Aorta (tissue), 5 donors: ENCODE data around the gene EPG5. TPM values are rescaled to one million over a fixed set of nuclear protein-coding genes. Genes with fewer than 3 reads are reported as not detected.

Source experiments
- ATAC-seq: fragments of 200-7000 bp; cut with Tn5 transposase; one replicate; pipeline ENCODE4 v1.9.1; 2022; ENCODE audit warnings: moderate library complexity; ENCODE audit not compliant: low FRiP score
- DNase-seq, 2 donors: peaks; one replicate each; pipeline ENCODE4 v3.0.0-alpha.2; 2020
- H3K27ac ChIP-seq, 2 donors: one replicate each; pipeline ENCODE4 v1.5.1; 2013; ENCODE audit warnings: low read length in 2 of 2, mild to moderate bottlenecking in 2 of 2, moderate library complexity in 2 of 2, control low read depth in 1 of 2, inconsistent platforms in 1 of 2, low read depth in 1 of 2
- H3K27me3 ChIP-seq, 2 donors: one replicate each; pipeline ENCODE4 v1.6.1; 2013; ENCODE audit warnings: control low read depth in 1 of 2, low read length in 1 of 2, mild to moderate bottlenecking in 1 of 2, moderate library complexity in 1 of 2; ENCODE audit not compliant: insufficient read depth in 2 of 2, control insufficient read depth in 1 of 2
- H3K36me3 ChIP-seq, 2 donors: one replicate each; pipeline ENCODE4 v1.6.1; 2013; ENCODE audit warnings: control low read depth in 1 of 2, low read length in 1 of 2, mild to moderate bottlenecking in 1 of 2; ENCODE audit not compliant: insufficient read depth in 2 of 2, control insufficient read depth in 1 of 2
- H3K4me1 ChIP-seq, 2 donors: one replicate each; pipeline ENCODE4 v1.6.1; 2013; ENCODE audit warnings: low read length in 2 of 2, control low read depth in 1 of 2, mild to moderate bottlenecking in 1 of 2, moderate library complexity in 1 of 2; ENCODE audit not compliant: insufficient read depth in 2 of 2, control insufficient read depth in 1 of 2
- H3K4me3 ChIP-seq, 2 donors: one replicate each; pipeline ENCODE4 v1.5.1; 2013; ENCODE audit warnings: low read length in 2 of 2, control low read depth in 1 of 2, mild to moderate bottlenecking in 1 of 2
- H3K9me3 ChIP-seq: one replicate; pipeline ENCODE4 v1.6.1; 2013; ENCODE audit warnings: mild to moderate bottlenecking, low read length; ENCODE audit not compliant: control insufficient read depth
- WGBS, 2 donors: extraction: QIAGEN DNeasy Blood & Tissue Kit; methylation state at CpG; one replicate each; pipeline ENCODE4 v1.1.7; 2013; 5-methylcytosine and 5-hydroxymethylcytosine counted together
- intact Hi-C, 2 donors: fragments of 100-400 bp; cut with DNase I; formaldehyde crosslinking; loops; one replicate each; pipeline versions ENCODE4 v1.14.2 to v1.15.0; 2022
- polyA plus RNA-seq, 2 donors: library from polyadenylated mRNA; stranded (reverse); fragments of 200-250 nt; gene quantifications; one replicate each; pipeline ENCODE4 v1.2.3, GENCODE V29; 2013
- total RNA-seq, 2 donors: library from RNA; stranded (reverse); fragmentation: NEBNext Ultra II Directional; extraction: Animal tissue kit (Norgen Biotek cat#: 25700); gene quantifications; one replicate each; pipeline ENCODE4 v1.2.1, GENCODE V29; 2021
- donor health status: healthy with polysubstance abuse.
- donor health status: Bipolar disorder and iron deficiency.
- donor health status: DM: no; HTN: no; CAD: no.
- donor health status: DM: no; HTN: no; CAD: no.
- donor health status: DM: yes; HTN: yes; CAD: no.

Gene EPG5
- total and polyA plus RNA-seq, 4 donors: 2.5 to 37.3 (median 19.8) TPM

- peak; percentile 83 to 89 for DNase-seq
- H3K27me3 ChIP-seq: no peaks in the 10 kb centered on the region
- H3K27ac ChIP-seq: no peak overlapping the region
- ATAC-seq: peak; percentile 45
- 5 to 8% methylated on average over 45 to 84 of the region's 84 CpGs for WGBS, 2 donors
- no peaks in the 10 kb centered on the region for H3K9me3 ChIP-seq
- no peaks in the 10 kb centered on the region for H3K4me1 ChIP-seq
- H3K4me3 ChIP-seq: no peak overlapping the region
- intact Hi-C loops: loop anchor here (2.0 kb wide), 2 partner anchors 115 to 147 kb away; no protein-coding TSS in a partner anchor
- no peaks in the 10 kb centered on the region for H3K36me3 ChIP-seq
These were observed 129.7 kb downstream of the EPG5 start for GRCh38 chr18:45837283-45838070.

GRCh38 chr18:45836242-45837205 lies 130.6 kb downstream of the EPG5 start:
- Histone ChIP-seq H3K27me3 (no peaks in the 10 kb centered on the region), H3K4me3 (no peak overlapping the region), H3K9me3 (no peaks in the 10 kb centered on the region), H3K36me3 (no peaks in the 10 kb centered on the region), H3K4me1 (no peaks in the 10 kb centered on the region), H3K27ac (no peak overlapping the region)
- 73 to 74% methylated on average over 14 of the region's 14 CpGs for WGBS, 2 donors
- intact Hi-C loops: no loop called here
- DNase-seq (no peak), ATAC-seq (no peak)

GRCh38 chr18:45835057-45835636 lies 132.0 kb downstream of the EPG5 start:
- intact Hi-C loops: no loop called here
- H3K9me3 ChIP-seq: no peaks in the 10 kb centered on the region
- H3K27me3 ChIP-seq: no peaks in the 10 kb centered on the region
- H3K4me1 ChIP-seq: no peaks in the 10 kb centered on the region
- 72 to 75% methylated on average over 3 of the region's 3 CpGs for WGBS, 2 donors
- H3K36me3 ChIP-seq: no peaks in the 10 kb centered on the region
- H3K4me3 ChIP-seq: no peak overlapping the region
- H3K27ac ChIP-seq: no peak overlapping the region
- DNase-seq: no peak
- ATAC-seq: no peak

DNA sequence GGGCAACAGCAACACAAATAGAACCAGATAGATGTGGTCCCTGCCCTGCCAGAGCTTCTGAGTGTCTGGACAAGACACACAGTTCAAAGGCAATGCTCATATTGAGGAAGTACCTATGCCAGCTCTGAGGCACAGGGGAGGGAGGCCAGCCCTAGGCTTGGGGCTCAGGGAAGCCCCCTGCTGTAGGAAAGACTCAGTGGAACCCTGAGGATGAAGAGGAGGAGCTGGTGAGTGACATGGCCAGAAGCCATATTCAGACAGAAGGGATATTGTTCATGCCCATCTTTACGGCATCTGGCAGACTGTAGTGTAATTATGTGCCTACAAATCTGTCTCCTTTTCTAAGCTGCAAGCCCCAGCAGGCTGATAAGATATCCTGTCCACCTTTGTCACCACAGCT lies 132.8 kb downstream of the EPG5 start:
- Histone ChIP-seq H3K27me3 (no peaks in the 10 kb centered on the region), H3K4me3 (no peak overlapping the region), H3K4me1 (no peaks in the 10 kb centered on the region), H3K9me3 (no peaks in the 10 kb centered on the region), H3K36me3 (no peaks in the 10 kb centered on the region), H3K27ac (no peak overlapping the region)
- DNase-seq (no peak), ATAC-seq (no peak)
- intact Hi-C loops: no loop called here
- 90 to 92% methylated on average over 1 of the region's 1 CpG for WGBS, 2 donors

DNA sequence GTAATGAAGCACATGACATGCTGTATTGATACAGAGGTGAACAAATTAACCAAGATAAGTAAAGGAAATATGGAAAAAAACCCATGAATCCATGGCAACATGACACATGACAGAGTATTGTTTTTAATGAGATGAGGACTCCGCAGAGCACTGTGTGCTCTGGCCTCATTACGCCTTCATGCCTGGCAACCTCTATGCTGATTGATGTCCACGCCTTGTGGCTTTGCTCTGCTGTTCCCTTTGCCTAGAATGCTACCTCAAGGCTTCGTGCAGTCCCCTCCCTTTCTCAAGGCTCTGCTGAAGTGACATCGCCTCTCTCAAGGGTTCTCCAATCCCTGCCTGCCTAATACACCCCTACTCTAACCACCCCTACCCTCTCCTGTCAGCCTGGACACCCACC lies 133.3 kb downstream of the EPG5 start:
- no peaks in the 10 kb centered on the region for H3K36me3 ChIP-seq
- H3K4me3 ChIP-seq: no peak overlapping the region
- no peaks in the 10 kb centered on the region for H3K4me1 ChIP-seq
- no peak for DNase-seq
- H3K27ac ChIP-seq: no peak overlapping the region
- ATAC-seq: no peak
- H3K9me3 ChIP-seq: no peaks in the 10 kb centered on the region
- intact Hi-C loops: no loop called here
- WGBS, 2 donors: 87 to 88% methylated on average over 5 of the region's 5 CpGs
- H3K27me3 ChIP-seq: no peaks in the 10 kb centered on the region

- H3K27ac ChIP-seq: no peak overlapping the region
- no peak for ATAC-seq
- peak in 1 of 2 donors; percentile 39 for DNase-seq
- no peaks in the 10 kb centered on the region for H3K4me1 ChIP-seq
- WGBS, 2 donors: 74% methylated on average over 7 of the region's 7 CpGs
- H3K36me3 ChIP-seq: no peaks in the 10 kb centered on the region
- H3K27me3 ChIP-seq: no peaks in the 10 kb centered on the region
- intact Hi-C loops: no loop called here
- H3K4me3 ChIP-seq: no peak overlapping the region
- H3K9me3 ChIP-seq: no peaks in the 10 kb centered on the region
These were observed 136.2 kb downstream of the EPG5 start for GRCh38 chr18:45830917-45831316.

GRCh38 chr18:45829855-45830254 lies 137.3 kb downstream of the EPG5 start:
- H3K4me3 ChIP-seq: no peak overlapping the region
- ATAC-seq (no peak), DNase-seq (no peak)
- intact Hi-C loops: no loop called here
- no peaks in the 10 kb centered on the region for H3K27me3 ChIP-seq
- no peaks in the 10 kb centered on the region for H3K36me3 ChIP-seq
- WGBS, 2 donors: 65 to 70% methylated on average over 9 of the region's 9 CpGs
- H3K4me1 ChIP-seq: no peaks in the 10 kb centered on the region
- H3K9me3 ChIP-seq: no peaks in the 10 kb centered on the region
- H3K27ac ChIP-seq: no peak overlapping the region

- H3K27ac ChIP-seq: no peak overlapping the region
- no peaks in the 10 kb centered on the region for H3K9me3 ChIP-seq
- H3K4me3 ChIP-seq: no peak overlapping the region
- intact Hi-C loops: no loop called here
- 64 to 78% methylated on average over 9 of the region's 9 CpGs for WGBS, 2 donors
- DNase-seq: peak in 1 of 2 donors; percentile 61
- ATAC-seq: peak; percentile 28
- H3K36me3 ChIP-seq: no peaks in the 10 kb centered on the region
- H3K4me1 ChIP-seq: no peaks in the 10 kb centered on the region
- no peaks in the 10 kb centered on the region for H3K27me3 ChIP-seq
These were observed 138.0 kb downstream of the EPG5 start for GRCh38 chr18:45828917-45829811.
